ENCODE data around the gene CDX4.
"Not testable (repeated sequence)": the region's sequence is repeated elsewhere in the genome, so short reads cannot be mapped to it uniquely, and the experiment has no call there.

The CDX4 gene

GRCh38 chrX:73446831-73447230 lies at the start of gene CDX4:
TSS of gene CDX4 (plus strand) at chrX:73447053. CDS start at chrX:73447254, 201 bp downstream.
- no peak for DNase-seq

GRCh38 chrX:73398185-73398914 lies 48.5 kb upstream of the CDX4 start:
- DNase-seq: no peak

- DNase-seq: no peak
Observed at GRCh38 chrX:73400136-73400748, 46.6 kb upstream of the CDX4 start.

GRCh38 chrX:73401591-73402266 lies 45.1 kb upstream of the CDX4 start:
- DNase-seq: no peak

GRCh38 chrX:73412930-73413329 lies 33.9 kb upstream of the CDX4 start:
- DNase-seq: no peak

- DNase-seq: no peak
Observed at GRCh38 chrX:73447311-73447794, 500 bp downstream of the CDX4 start.

GRCh38 chrX:73448379-73448778 lies 1.5 kb downstream of the CDX4 start:
- no peak for DNase-seq

GRCh38 chrX:73455171-73455570 lies 8.3 kb downstream of the CDX4 start:
- no peak for DNase-seq

- no peak for DNase-seq
Observed at GRCh38 chrX:73457306-73457705, 10.5 kb downstream of the CDX4 start.

- no peak for DNase-seq
Observed at GRCh38 chrX:73468376-73468775, 21.5 kb downstream of the CDX4 start.

- no peak for DNase-seq
Observed at GRCh38 chrX:73478961-73479360, 32.1 kb downstream of the CDX4 start.

- no peak for DNase-seq
Observed at GRCh38 chrX:73481521-73481920, 34.7 kb downstream of the CDX4 start.

GRCh38 chrX:73490661-73491060 lies 43.8 kb downstream of the CDX4 start:
- no peak for DNase-seq

GRCh38 chrX:73492178-73492577 lies 45.3 kb downstream of the CDX4 start:
- DNase-seq: not testable (repeated sequence)

All from fibroblast of skin of right quadriceps (primary cell).